Activated CD4-positive, CD25-positive, alpha-beta regulatory T cell treated with anti-CD3 and anti-CD28 coated beads, Interleukin-2, amount 50 U/mL, for 72 hours (primary cell): ENCODE measurements around the gene PTCH2.
A peak's percentile ranks its signal among the peaks of the same experiment; 100 is the strongest.
"Not testable (repeated sequence)": the region's sequence is repeated elsewhere in the genome, so short reads cannot be mapped to it uniquely, and the experiment has no call there.

Source experiments
- DNase-seq: peaks from one replicate; pipeline ENCODE4 v3.0.0; 2021

The PTCH2 gene

DNA sequence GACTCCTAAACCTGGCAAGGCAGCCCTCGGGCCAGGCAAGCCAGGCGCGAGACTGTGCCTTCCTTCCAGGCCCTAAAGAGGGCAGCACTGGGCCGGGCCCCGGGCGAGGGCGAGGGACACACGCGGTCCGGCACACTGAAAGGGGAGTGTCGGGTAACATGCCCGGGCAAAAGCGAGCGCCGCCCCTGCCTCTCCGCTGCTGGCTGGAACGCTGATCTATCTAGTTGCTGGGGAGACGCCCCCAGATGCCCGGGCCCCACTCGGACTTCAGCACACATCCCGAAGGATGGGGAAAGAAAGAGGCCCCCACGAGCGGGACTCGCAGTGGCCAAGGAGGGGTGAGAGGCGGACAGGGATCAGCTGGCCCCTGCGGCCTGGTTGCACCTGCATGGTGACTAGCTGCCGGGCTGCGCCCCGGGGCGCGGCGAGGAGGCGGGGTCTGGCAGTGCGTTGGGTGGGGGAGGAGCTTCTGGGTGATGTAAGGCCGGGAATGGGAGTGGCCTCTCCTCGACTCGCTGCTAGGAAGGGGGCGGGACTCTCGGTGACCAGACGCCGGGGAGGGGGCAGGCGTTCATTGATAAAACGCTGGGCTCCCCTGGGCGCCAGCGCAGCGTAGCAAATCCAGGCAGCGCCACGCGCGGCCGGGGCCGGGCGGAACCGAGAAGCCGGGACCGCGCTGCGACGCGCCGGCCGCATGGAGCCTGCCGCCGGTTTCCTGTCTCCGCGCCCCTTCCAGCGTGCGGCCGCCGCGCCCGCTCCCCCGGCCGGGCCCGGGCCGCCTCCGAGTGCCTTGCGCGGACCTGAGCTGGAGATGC lies 43.1 kb downstream of the PTCH2 start, which contains the start of gene PLK3:
Gene PLK3 (plus strand): TSS at position 608 of the 815 bp plus-strand sequence. CDS start 87 bp downstream, at position 695.
- DNase-seq = peak; percentile 97

- no peak for DNase-seq
Measured at GRCh38 chr1:44798481-44799365, 44.3 kb downstream of the PTCH2 start.

DNA sequence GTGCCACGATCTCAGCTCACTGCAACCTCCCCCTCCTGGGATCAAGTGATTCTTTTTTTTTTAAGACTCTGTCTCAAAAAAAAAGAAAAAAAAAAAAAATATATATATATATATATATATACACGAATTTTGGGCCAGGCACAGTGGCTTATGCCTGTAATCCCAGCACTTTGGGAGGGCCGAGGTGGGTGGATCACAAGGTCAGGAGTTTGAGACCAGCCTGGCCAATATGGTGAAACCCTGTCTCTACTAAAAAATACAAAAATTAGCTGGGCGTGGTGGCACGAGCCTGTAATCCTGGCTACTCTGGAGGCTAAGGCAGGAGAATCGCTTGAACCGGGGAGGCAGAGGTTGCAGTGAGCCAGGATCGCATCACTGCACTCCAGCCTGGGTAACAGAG lies 45.2 kb downstream of the PTCH2 start:
- not testable (repeated sequence) for DNase-seq

- DNase-seq = no peak
Measured at GRCh38 chr1:44792736-44793502, 50.1 kb downstream of the PTCH2 start.

GRCh38 chr1:44790968-44791801 lies 51.9 kb downstream of the PTCH2 start:
- no peak for DNase-seq

GRCh38 chr1:44788120-44788860 lies 54.8 kb downstream of the PTCH2 start, which contains the start of gene BEST4:
BEST4 (minus strand) TSS chr1:44788170; CDS start chr1:44787705, 465 bp downstream.
- no peak for DNase-seq

- no peak for DNase-seq
Measured at GRCh38 chr1:44787506-44787905, 55.5 kb downstream of the PTCH2 start.

GRCh38 chr1:44786841-44787426 lies 56.1 kb downstream of the PTCH2 start:
- no peak for DNase-seq

DNA sequence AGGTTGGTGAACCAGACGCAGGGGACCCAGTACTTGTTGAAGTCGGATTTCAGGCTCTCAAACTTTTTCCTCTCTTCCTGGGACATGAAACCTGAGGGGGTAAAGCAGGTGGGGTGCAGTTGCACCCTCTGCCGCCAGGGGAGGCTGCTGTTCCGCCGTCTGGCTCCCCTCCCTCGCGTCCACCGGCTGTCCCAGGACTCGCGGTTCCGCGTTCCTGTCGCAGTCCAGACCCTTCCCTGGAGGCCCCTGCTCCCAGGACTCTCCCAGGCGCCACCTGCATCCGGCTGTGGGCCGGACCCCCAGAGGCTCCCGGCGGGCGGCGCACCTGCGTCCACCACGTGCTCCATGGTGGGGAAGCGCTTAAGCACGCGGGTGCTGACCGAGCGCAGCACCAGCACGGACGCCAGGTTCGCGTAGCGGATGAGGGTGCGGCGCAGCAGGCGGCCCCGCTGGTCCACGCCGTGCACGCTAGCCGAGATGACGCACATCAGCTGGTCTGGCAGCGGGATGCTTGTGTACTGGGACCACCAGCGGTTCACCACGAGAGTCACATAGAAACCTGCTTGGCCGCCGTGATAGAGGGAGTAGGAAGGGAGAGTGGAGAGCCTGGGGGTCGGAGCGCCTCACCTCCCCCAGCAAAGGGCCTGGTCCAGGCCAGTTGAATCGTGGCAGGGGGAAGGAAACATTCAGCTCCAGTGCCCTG lies 56.8 kb downstream of the PTCH2 start:
- peak; percentile 84 for DNase-seq

GRCh38 chr1:44785501-44786137 lies 57.4 kb downstream of the PTCH2 start:
- DNase-seq = no peak

GRCh38 chr1:44785029-44785380 lies 58.0 kb downstream of the PTCH2 start:
- no peak for DNase-seq

- DNase-seq = no peak
Measured at GRCh38 chr1:44784094-44785028, 58.7 kb downstream of the PTCH2 start.

DNA sequence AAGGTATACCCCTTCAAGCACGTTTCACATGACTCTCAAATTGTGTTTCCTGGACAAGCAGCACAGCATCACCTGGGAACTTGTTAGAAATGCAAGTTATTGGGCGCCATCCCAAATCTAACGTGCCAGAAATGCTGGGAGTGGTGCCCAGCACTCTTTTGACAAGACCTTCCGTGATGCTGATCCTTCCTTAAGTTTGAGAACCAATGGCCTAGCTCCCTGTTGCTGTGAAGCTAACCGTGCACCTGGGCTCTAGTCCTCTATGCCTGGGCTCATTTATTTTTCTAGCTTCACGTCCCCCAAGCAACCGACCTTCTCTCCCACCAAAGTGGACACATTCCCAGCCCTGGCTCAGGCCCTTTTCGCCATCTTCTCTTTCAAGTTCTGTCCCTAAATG lies 59.4 kb downstream of the PTCH2 start:
- no peak for DNase-seq

DNA sequence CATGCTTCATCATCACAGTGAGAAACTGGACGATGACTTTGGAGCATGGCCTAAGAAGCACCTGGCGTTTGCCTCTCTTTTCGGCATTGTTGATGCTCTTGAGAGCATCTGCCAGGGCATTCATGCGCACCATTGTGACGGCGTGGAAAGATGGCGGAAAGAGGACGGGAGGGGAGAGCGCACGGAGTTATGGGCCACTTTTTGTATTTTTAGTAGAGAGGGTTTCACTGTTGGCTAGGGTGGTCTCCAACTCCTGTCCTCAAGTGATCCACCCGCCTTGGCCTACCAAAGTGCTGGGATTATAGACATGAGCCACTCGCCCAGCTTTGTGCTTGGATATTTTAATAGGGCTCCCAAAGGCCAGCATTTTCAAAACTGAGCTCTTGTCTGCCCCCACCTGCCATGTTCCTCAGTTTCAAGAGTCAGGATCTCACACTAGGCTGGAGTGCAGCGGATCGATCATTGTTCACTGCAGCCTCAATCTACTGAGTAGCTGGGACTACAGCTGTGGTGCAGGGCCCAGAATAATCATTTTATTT lies 62.4 kb downstream of the PTCH2 start:
- DNase-seq = no peak

DNA sequence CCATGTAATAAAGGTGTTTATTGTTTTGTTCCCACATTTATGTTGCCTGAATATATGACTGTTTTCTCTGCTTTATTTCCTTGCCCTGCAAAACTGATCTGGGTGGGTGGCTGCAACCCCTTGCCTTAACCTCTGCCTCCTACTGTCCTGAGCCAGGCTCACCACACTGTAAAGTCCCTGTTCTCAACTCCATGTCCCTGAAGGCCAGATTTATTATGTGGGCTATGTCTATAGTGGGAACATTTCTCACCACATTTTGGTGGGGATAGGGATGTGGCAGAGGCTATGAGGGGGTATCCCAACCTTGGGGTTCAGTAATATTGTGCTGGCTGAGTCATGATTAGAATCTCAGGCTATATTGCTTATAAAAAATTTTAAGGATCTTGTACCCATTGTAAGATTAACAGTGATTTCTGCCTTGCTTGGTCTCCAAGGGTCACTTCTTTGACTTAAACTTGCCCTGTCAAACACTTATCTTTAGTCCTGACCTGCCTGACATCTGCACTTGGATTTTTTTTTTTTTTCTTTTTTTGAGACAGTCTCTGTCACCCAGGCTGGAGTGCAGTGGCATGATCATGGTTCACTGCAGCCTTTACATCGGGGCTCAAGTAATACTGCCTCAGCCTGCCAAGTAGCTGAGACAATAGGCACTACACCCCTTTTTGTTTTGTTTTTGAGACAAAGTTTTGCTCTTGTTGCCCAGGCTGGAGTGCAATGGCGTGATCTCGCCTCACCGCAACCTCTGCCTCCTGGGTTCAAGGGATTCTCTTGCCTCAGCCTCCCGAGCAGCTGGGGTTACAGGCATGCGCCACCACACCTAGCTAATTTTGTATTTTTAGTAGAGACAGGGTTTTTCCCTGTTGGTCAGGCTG lies 64.1 kb downstream of the PTCH2 start:
- DNase-seq = no peak

GRCh38 chr1:44777969-44778635 lies 65.0 kb downstream of the PTCH2 start:
- no peak for DNase-seq

DNA sequence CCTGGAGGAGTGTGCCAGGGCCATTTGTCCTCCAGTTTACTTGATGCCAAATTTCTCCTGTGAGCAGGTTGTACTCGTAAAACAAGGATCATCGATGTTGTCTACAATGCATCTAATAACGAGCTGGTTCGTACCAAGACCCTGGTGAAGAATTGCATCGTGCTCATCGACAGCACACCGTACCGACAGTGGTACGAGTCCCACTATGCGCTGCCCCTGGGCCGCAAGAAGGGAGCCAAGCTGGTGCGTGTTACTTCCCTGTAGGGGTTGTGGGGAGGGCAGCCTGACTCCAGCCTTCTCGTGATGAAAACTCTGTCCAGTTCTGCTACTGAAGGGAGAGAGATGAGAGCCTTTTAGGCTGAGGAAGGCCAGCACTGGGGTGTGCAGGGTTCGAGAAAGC lies 65.5 kb downstream of the PTCH2 start:
- no peak for DNase-seq
